ENCODE data around the gene KRTAP12-1. TPM values are rescaled to one million over a fixed set of nuclear protein-coding genes. Genes with fewer than 3 reads are reported as not detected.

The KRTAP12-1 gene
- total and polyA plus RNA-seq, 2 donors (not counting 1 experiment from before 2014, with no cell fraction given), result not detected

DNA sequence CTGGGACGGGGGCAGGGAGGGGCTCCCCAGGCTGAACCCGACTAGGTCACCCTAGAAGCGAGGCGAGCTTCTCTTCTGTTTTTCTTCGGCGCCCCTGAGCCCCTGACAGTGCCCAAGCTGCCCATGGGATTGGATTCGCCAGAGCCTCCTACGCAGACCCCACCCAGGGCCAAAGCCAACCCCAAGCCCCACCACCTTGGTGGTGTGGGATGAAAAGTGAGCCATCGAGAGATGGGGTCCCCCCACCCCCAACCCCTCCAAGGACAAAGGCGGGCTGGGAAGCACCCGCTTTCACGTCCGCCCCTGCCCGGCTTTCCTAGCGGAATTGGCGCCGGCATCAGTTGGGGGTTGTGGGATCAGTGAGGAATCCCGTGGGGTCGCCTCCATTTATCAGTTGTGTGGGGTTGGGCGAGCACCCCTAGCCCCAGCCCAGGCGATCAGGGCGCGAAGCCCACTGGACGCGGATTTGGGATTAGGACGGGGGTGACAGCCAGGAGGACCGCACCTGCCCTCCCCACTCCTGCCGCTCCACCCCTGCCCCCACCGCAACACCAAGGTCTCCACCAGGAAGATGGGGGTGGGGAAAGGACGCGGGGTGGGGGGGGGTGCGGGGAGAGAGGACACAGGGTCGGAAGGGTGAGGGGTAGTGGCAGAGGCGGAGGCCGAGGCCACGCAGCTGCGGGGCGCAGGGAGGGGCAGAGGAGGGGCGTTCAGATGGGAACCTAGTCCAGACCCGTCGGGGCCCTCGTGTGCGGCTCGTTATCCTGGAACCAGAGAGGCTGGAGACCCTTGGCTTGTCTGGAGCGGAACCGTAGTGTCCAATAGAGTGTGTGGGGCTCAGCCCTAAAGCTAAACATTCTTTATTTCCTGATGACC is 25.0 kb upstream of the KRTAP12-1 start:
- peaks cover 56% of the 10 kb centered on the region for H3K27me3 Mint-ChIP-seq
- peaks cover 3% of the 10 kb centered on the region for H3K4me1 Mint-ChIP-seq
- H3K27ac Mint-ChIP-seq, result no peak overlapping the region
- intact Hi-C loops (cut with micrococcal nuclease), result no loop called here
- H3K4me3 Mint-ChIP-seq, result no peak overlapping the region
- no peak overlapping the region for H3K27ac ChIP-seq (ENCODE audit: low read length in 2 of 2)
- no peak overlapping the region for H3K9ac ChIP-seq (ENCODE audit: low read length)
- H4K20me1 ChIP-seq (ENCODE audit: control insufficient read depth, insufficient read depth, low read length, poor library complexity, severe bottlenecking), result no peaks in the 10 kb centered on the region
- H3K9me3 Mint-ChIP-seq (ENCODE audit: insufficient read depth), result peaks cover 4% of the 10 kb centered on the region
- peaks cover 6 to 9% of the 10 kb centered on the region in 2 donors for H3K4me1 ChIP-seq (ENCODE audit: control insufficient read depth in 2 of 2, insufficient read depth in 2 of 2, low read length in 2 of 2)
- 11% methylated on average over 28 of the region's 46 CpGs for WGBS (ENCODE audit: insufficient coverage)
- no peak for ATAC-seq (ENCODE audit: low read depth)
- H3K36me3 ChIP-seq (replicated peaks in 1 of 2; ENCODE audit: control extremely low read depth in 1 of 2, control insufficient read depth in 1 of 2, extremely low read depth in 1 of 2, insufficient read depth in 2 of 2, low read length in 1 of 2), result no peaks in the 10 kb centered on the region
- no peak overlapping the region for H3K4me3 ChIP-seq (ENCODE audit: control extremely low read depth in 1 of 5, extremely low read depth in 1 of 5, insufficient read depth in 1 of 5, low read depth in 2 of 5, low read length in 4 of 5)
- peaks cover 0 to 34% (median 7%) of the 10 kb centered on the region in 3 donors for H3K9me3 ChIP-seq (ENCODE audit: control extremely low read depth in 1 of 3, control insufficient read depth in 2 of 3, insufficient read depth in 1 of 3, low read length in 2 of 3)
- H3K79me2 ChIP-seq (ENCODE audit: control insufficient read depth, insufficient read depth, low read length), result no peaks in the 10 kb centered on the region
- peaks cover 0 to 82% (median 41%) of the 10 kb centered on the region in 4 experiments for H3K27me3 ChIP-seq (replicated peaks in 1 of 4; ENCODE audit: control extremely low read depth in 1 of 4, control insufficient read depth in 3 of 4, insufficient read depth in 4 of 4, low read length in 3 of 4)
- POLR2A ChIA-PET, result no interaction called here
- no peak overlapping the region for H3K4me2 ChIP-seq (replicated peaks; ENCODE audit: low read depth, low read length, poor library complexity, severe bottlenecking)
- DNase-seq, result no peak
- CTCF ChIA-PET, result no interaction called here
- no peak overlapping the region for H2AFZ ChIP-seq (ENCODE audit: insufficient read depth, low read depth, low read length, poor library complexity, severe bottlenecking)
- TF ChIP-seq EZH2 (IDR thresholded peaks at IDR 0.05; ENCODE audit: borderline replicate concordance, insufficient read depth, low read depth, low read length, poor library complexity, severe bottlenecking), result no peak
- TF ChIP-seq, protein P1, sequence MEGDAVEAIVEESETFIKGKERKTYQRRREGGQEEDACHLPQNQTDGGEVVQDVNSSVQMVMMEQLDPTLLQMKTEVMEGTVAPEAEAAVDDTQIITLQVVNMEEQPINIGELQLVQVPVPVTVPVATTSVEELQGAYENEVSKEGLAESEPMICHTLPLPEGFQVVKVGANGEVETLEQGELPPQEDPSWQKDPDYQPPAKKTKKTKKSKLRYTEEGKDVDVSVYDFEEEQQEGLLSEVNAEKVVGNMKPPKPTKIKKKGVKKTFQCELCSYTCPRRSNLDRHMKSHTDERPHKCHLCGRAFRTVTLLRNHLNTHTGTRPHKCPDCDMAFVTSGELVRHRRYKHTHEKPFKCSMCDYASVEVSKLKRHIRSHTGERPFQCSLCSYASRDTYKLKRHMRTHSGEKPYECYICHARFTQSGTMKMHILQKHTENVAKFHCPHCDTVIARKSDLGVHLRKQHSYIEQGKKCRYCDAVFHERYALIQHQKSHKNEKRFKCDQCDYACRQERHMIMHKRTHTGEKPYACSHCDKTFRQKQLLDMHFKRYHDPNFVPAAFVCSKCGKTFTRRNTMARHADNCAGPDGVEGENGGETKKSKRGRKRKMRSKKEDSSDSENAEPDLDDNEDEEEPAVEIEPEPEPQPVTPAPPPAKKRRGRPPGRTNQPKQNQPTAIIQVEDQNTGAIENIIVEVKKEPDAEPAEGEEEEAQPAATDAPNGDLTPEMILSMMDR (IDR thresholded peaks at IDR 0.05), result no peak

DNA sequence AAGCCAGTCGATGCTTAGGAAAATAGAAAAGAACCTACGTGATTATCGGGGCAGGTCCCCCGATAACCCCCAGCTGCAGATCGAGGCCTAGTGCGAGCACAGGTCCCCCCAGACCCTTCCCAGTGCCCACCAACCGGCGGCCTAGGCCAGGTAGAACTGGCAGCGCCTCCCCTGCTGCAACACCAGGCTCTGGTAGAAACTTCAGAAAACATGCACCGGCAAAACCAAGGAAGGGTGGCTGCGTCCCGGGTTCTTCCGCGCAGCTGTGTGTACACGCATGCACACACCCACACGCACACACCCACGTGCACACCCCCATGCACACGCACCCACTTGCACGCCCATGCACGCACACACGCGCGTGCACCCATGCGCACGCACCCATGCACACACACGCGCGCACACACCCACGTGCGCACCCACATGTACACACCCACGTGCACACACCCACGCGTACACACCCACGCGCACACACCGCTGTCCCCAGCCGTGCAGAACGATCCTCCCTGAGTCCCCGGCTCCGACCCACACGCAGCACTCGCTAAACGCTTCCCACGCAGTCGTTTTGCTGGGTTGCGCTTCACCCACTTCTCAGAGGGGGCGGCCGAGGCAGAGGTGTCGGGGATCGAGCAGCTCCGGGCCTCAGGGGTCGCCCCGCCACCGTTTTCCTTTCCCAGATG is 24.2 kb upstream of the KRTAP12-1 start:
- no peak overlapping the region for H3K27ac ChIP-seq (ENCODE audit: low read length in 2 of 2)
- no peak overlapping the region for H2AFZ ChIP-seq (ENCODE audit: insufficient read depth, low read depth, low read length, poor library complexity, severe bottlenecking)
- WGBS (ENCODE audit: insufficient coverage), result 23% methylated on average over 54 of the region's 54 CpGs
- Mint-ChIP-seq H3K4me1 (peaks cover 2% of the 10 kb centered on the region), H3K9me3 (ENCODE audit: insufficient read depth) (peaks cover 4% of the 10 kb centered on the region), H3K27ac (no peak overlapping the region), H3K27me3 (peaks cover 57% of the 10 kb centered on the region), H3K4me3 (no peak overlapping the region)
- ChIA-PET POLR2A (no interaction called here), CTCF (no interaction called here)
- H4K20me1 ChIP-seq (ENCODE audit: control insufficient read depth, insufficient read depth, low read length, poor library complexity, severe bottlenecking), result no peaks in the 10 kb centered on the region
- H3K4me1 ChIP-seq (ENCODE audit: control insufficient read depth in 2 of 2, insufficient read depth in 2 of 2, low read length in 2 of 2), result peaks cover 4% of the 10 kb centered on the region in 2 donors
- H3K36me3 ChIP-seq (replicated peaks in 1 of 2; ENCODE audit: control extremely low read depth in 1 of 2, control insufficient read depth in 1 of 2, extremely low read depth in 1 of 2, insufficient read depth in 2 of 2, low read length in 1 of 2), result no peaks in the 10 kb centered on the region
- DNase-seq (no peak), ATAC-seq (ENCODE audit: low read depth) (no peak)
- H3K9ac ChIP-seq (ENCODE audit: low read length), result no peak overlapping the region
- H3K9me3 ChIP-seq (ENCODE audit: control extremely low read depth in 1 of 3, control insufficient read depth in 2 of 3, insufficient read depth in 1 of 3, low read length in 2 of 3), result peaks cover 0 to 34% (median 7%) of the 10 kb centered on the region in 3 donors
- H3K79me2 ChIP-seq (ENCODE audit: control insufficient read depth, insufficient read depth, low read length), result no peaks in the 10 kb centered on the region
- H3K27me3 ChIP-seq (replicated peaks in 1 of 4; ENCODE audit: control extremely low read depth in 1 of 4, control insufficient read depth in 3 of 4, insufficient read depth in 4 of 4, low read length in 3 of 4), result peaks cover 0 to 83% (median 37%) of the 10 kb centered on the region in 4 experiments
- no peak overlapping the region for H3K4me3 ChIP-seq (ENCODE audit: control extremely low read depth in 1 of 5, extremely low read depth in 1 of 5, insufficient read depth in 1 of 5, low read depth in 2 of 5, low read length in 4 of 5)
- intact Hi-C loops (cut with micrococcal nuclease), result no loop called here
- TF ChIP-seq EZH2 (IDR thresholded peaks at IDR 0.05; ENCODE audit: borderline replicate concordance, insufficient read depth, low read depth, low read length, poor library complexity, severe bottlenecking), result no peak
- TF ChIP-seq, protein P1 (IDR thresholded peaks at IDR 0.05), result no peak
- no peak overlapping the region for H3K4me2 ChIP-seq (replicated peaks; ENCODE audit: low read depth, low read length, poor library complexity, severe bottlenecking)
